ENCODE data around the gene CSGALNACT2.

The CSGALNACT2 gene

GRCh38 chr10:43111921-43112607 is 26.2 kb upstream of the CSGALNACT2 start:
- DNase-seq (ENCODE audit: low read depth in 2 of 2), result no peak

GRCh38 chr10:43112608-43112961 is 25.7 kb upstream of the CSGALNACT2 start:
- DNase-seq (ENCODE audit: low read depth in 2 of 2), result no peak

GRCh38 chr10:43113201-43114087 is 24.8 kb upstream of the CSGALNACT2 start:
- DNase-seq (ENCODE audit: low read depth in 2 of 2), result no peak

GRCh38 chr10:43114088-43114742 is 24.0 kb upstream of the CSGALNACT2 start:
- DNase-seq (ENCODE audit: low read depth in 2 of 2), result no peak

- DNase-seq (ENCODE audit: low read depth in 2 of 2), result no peak
Observed at GRCh38 chr10:43114743-43115611, 23.3 kb upstream of the CSGALNACT2 start.

GRCh38 chr10:43115881-43116595 is 22.2 kb upstream of the CSGALNACT2 start:
- DNase-seq (ENCODE audit: low read depth in 2 of 2), result no peak

- no peak for DNase-seq (ENCODE audit: low read depth in 2 of 2)
Observed at GRCh38 chr10:43116596-43116995, 21.6 kb upstream of the CSGALNACT2 start.

GRCh38 chr10:43117031-43117776 is 21.0 kb upstream of the CSGALNACT2 start:
- DNase-seq (ENCODE audit: low read depth in 2 of 2), result no peak

GRCh38 chr10:43117777-43118583 is 20.3 kb upstream of the CSGALNACT2 start:
- DNase-seq (ENCODE audit: low read depth in 2 of 2), result no peak

- DNase-seq (ENCODE audit: low read depth in 2 of 2), result no peak
Observed at GRCh38 chr10:43118631-43119415, 19.4 kb upstream of the CSGALNACT2 start.

- no peak for DNase-seq (ENCODE audit: low read depth in 2 of 2)
Observed at GRCh38 chr10:43119416-43120115, 18.7 kb upstream of the CSGALNACT2 start.

- DNase-seq (ENCODE audit: low read depth in 2 of 2), result no peak
Observed at GRCh38 chr10:43120116-43120928, 17.9 kb upstream of the CSGALNACT2 start.

- DNase-seq (ENCODE audit: low read depth in 2 of 2), result no peak
Observed at GRCh38 chr10:43120929-43121314, 17.3 kb upstream of the CSGALNACT2 start.

GRCh38 chr10:43121444-43121843 is 16.8 kb upstream of the CSGALNACT2 start:
- no peak for DNase-seq (ENCODE audit: low read depth in 2 of 2)

GRCh38 chr10:43122096-43122495 is 16.1 kb upstream of the CSGALNACT2 start:
- DNase-seq (ENCODE audit: low read depth in 2 of 2), result no peak

- DNase-seq (ENCODE audit: low read depth in 2 of 2), result no peak
Observed at GRCh38 chr10:43122826-43123225, 15.4 kb upstream of the CSGALNACT2 start.
